Nephron (organoid): Measurements from ENCODE around the gene LDB2.

Experiments
- H3K27ac Mint-ChIP-seq, 3 experiments: 2 replicates each; pipeline ENCODE4 v1.8.0; 2020; ENCODE audit warnings: mixed read lengths in 3 of 3, mild to moderate bottlenecking in 2 of 3, moderate library complexity in 1 of 3
- H3K27me3 Mint-ChIP-seq: 2 replicates; pipeline ENCODE4 v1.8.0; 2021; ENCODE audit warnings: low read depth, mild to moderate bottlenecking, moderate library complexity, mixed read lengths
- H3K36me3 Mint-ChIP-seq: 2 replicates; pipeline ENCODE4 v1.8.0; 2020; ENCODE audit warnings: low read depth, mixed read lengths
- H3K4me1 Mint-ChIP-seq: 2 replicates; pipeline ENCODE4 v1.8.0; 2020; ENCODE audit warnings: mixed read lengths
- H3K4me3 Mint-ChIP-seq, 3 experiments: 2 replicates each; pipeline ENCODE4 v1.8.0; 2020; ENCODE audit warnings: mild to moderate bottlenecking in 3 of 3, mixed read lengths in 3 of 3, moderate library complexity in 2 of 3
- H3K9me3 Mint-ChIP-seq: 2 replicates; pipeline ENCODE4 v1.8.0; 2020; ENCODE audit warnings: mixed read lengths
- TF ChIP-seq, protein P1 (sequence below), 3 experiments: fragments of 200-600 bp; sonication (generic); IDR thresholded peaks; one replicate each; pipeline ENCODE4 v1.5.0; 2021; ENCODE audit warnings: antibody characterized with exemption in 3 of 3; ENCODE audit not compliant: unreplicated experiment in 3 of 3

Gene LDB2

DNA sequence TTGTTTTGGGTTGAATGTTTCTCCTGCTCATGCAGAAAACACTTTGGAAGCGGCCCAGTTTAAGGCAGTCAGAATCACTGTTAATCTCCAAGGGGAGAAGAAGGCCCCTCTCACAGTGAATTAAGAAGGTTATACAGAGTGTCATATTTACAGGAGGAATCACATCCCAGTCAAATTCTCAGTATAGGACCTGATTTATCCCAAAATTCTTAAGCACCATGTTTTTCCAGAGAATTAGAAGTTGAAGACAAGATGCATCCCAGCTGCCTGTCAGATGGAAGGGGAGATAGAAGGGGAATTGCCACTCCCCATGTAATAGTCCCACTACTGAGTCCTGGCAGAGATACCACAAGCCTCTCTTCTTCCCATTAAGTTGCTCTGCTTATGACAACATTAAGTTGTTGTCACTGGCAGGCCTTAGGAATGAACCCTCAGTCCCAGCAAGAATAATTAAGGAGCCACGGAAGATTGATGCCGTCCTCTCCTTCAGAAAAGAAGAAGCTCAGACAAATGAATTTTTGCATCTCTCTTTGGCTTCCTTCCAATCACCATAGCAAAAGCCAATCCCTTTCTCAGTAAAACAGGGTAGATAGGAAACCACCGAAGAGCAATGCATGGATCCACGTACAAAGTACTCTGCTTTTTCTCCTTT is 138.4 kb downstream of the LDB2 start:
- peak overlapping the region in 2 of 3 experiments; percentile 5 to 47 for H3K4me3 Mint-ChIP-seq
- H3K27me3 Mint-ChIP-seq, result no peaks in the 10 kb centered on the region
- peak overlapping the region; percentile 97 to 98 (median 97) for H3K27ac Mint-ChIP-seq
- peaks cover 71% of the 10 kb centered on the region for H3K4me1 Mint-ChIP-seq
- TF ChIP-seq, protein P1, sequence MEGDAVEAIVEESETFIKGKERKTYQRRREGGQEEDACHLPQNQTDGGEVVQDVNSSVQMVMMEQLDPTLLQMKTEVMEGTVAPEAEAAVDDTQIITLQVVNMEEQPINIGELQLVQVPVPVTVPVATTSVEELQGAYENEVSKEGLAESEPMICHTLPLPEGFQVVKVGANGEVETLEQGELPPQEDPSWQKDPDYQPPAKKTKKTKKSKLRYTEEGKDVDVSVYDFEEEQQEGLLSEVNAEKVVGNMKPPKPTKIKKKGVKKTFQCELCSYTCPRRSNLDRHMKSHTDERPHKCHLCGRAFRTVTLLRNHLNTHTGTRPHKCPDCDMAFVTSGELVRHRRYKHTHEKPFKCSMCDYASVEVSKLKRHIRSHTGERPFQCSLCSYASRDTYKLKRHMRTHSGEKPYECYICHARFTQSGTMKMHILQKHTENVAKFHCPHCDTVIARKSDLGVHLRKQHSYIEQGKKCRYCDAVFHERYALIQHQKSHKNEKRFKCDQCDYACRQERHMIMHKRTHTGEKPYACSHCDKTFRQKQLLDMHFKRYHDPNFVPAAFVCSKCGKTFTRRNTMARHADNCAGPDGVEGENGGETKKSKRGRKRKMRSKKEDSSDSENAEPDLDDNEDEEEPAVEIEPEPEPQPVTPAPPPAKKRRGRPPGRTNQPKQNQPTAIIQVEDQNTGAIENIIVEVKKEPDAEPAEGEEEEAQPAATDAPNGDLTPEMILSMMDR (IDR thresholded peaks at IDR 0.05; ENCODE audit: unreplicated experiment in 3 of 3), result no peak
- H3K36me3 Mint-ChIP-seq, result peaks cover 28% of the 10 kb centered on the region
- no peaks in the 10 kb centered on the region for H3K9me3 Mint-ChIP-seq

DNA sequence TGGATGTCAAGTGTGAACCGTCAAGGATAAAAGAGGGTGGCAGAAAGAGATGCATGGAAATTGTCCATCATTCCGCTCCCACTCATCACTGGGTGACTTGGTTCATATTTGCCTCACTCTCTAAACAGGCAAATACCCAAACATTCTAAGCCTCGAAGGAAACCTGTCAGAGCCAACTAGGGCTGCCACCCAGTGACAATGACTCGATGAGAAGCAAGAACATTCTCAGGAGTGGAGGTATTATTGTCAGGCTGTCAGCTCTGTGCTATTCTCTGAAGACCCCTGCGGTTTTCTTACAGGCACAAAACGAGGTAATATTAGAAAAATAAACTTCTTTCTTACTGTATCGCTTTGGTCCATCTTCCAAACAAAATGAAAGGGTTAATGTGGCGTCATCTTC is 139.6 kb downstream of the LDB2 start:
- Mint-ChIP-seq H3K9me3 (no peaks in the 10 kb centered on the region), H3K27me3 (no peaks in the 10 kb centered on the region), H3K4me3 (no peak overlapping the region), H3K4me1 (peaks cover 67% of the 10 kb centered on the region), H3K27ac (peak overlapping the region; percentile 97 to 98 (median 97)), H3K36me3 (peaks cover 33% of the 10 kb centered on the region)
- TF ChIP-seq, protein P1 (IDR thresholded peaks at IDR 0.05; ENCODE audit: unreplicated experiment in 3 of 3), result no peak

DNA sequence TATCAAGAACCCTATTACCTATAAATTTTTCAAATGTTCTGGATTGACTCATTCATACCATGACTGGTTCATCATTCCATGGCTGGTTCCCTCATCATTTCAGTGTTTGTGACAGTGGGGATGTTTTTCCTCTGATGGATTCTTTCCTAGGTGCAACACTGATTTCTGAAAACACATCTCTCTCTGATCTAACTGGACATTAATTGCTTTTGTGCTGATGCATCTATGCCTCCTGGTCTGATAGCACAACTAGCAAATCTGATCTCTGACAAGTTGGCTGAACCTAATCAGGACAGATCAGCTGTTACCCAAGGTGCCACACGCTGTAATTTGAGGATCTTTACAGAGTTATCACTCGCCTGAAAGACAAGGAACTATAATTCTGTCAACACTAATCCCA is 140.2 kb downstream of the LDB2 start:
- H3K4me1 Mint-ChIP-seq, result peaks cover 64% of the 10 kb centered on the region
- H3K36me3 Mint-ChIP-seq, result peaks cover 31% of the 10 kb centered on the region
- H3K4me3 Mint-ChIP-seq, result no peak overlapping the region
- H3K9me3 Mint-ChIP-seq, result no peaks in the 10 kb centered on the region
- H3K27me3 Mint-ChIP-seq, result no peaks in the 10 kb centered on the region
- H3K27ac Mint-ChIP-seq, result peak overlapping the region; percentile 97 to 98 (median 97)
- TF ChIP-seq, protein P1 (IDR thresholded peaks at IDR 0.05; ENCODE audit: unreplicated experiment in 3 of 3), result no peak

DNA sequence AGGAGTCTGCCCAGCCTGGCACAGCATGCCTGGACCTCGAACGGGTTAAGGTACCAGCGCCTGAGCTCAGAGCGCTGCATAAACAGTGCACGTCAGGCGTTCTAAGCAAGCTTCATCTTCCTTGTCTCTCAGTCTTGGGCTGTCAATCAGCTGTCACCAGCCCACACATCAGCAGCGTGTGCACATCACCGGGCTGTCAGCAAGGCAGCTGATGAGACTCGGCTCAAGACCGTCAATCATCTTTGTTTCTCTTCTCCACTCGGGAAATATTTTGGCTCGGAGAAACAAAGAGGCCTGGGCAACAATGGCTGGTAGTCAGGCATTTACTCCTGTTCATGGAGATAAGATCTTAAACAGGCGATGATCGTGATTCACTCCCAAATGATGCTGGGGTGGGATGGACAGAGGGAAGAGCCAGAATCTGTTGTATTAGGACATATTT is 141.3 kb downstream of the LDB2 start:
- TF ChIP-seq, protein P1 (IDR thresholded peaks at IDR 0.05; ENCODE audit: unreplicated experiment in 3 of 3), result no peak
- H3K27me3 Mint-ChIP-seq, result no peaks in the 10 kb centered on the region
- no peaks in the 10 kb centered on the region for H3K9me3 Mint-ChIP-seq
- H3K4me1 Mint-ChIP-seq, result peaks cover 57% of the 10 kb centered on the region
- H3K4me3 Mint-ChIP-seq, result no peak overlapping the region
- H3K36me3 Mint-ChIP-seq, result peaks cover 32% of the 10 kb centered on the region
- peak overlapping the region; percentile 64 to 98 (median 97) for H3K27ac Mint-ChIP-seq

DNA sequence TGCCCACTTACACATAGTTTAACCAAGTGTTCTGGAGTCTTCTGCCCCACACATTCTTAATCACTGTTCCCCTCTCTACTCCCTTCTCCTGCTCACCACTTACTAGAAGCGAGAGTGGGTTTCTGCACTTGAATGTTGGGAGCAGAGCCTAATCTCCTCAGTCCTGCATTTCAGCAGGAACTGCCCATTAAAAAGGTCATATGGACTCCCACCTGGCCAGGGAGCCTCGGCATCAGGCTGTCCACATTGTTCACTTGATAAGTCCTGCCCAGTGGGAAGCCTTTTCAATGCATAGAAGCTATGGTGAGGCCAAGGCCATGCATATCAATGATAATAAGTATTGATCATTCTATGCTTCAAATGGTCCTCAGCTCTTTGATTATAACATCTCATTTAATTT is 144.3 kb downstream of the LDB2 start:
- no peaks in the 10 kb centered on the region for H3K9me3 Mint-ChIP-seq
- no peaks in the 10 kb centered on the region for H3K27me3 Mint-ChIP-seq
- H3K36me3 Mint-ChIP-seq, result peaks cover 48% of the 10 kb centered on the region

More for the DNA sequence above, 144.3 kb downstream of the LDB2 start:
- H3K4me3 Mint-ChIP-seq, result no peak overlapping the region
- H3K4me1 Mint-ChIP-seq, result peaks cover 31% of the 10 kb centered on the region
- TF ChIP-seq, protein P1 (IDR thresholded peaks at IDR 0.05; ENCODE audit: unreplicated experiment in 3 of 3), result no peak
- peak overlapping the region in 2 of 3 experiments; percentile 29 to 73 for H3K27ac Mint-ChIP-seq
